ENCODE results near the gene MACROD2.

MACROD2 gene

GRCh38 chr20:15564981-15565380 is 1569.7 kb downstream of the MACROD2 start:
- no peak for TF ChIP-seq CTCF (conservative IDR thresholded peaks at IDR 0.05; ENCODE audit: low read depth)
- ChIA-PET POLR2A (ENCODE audit: low non-redundant PET) (no interaction called here), CTCF (no interaction called here)
- H3K27ac ChIP-seq = no peak overlapping the region
- no peak for DNase-seq (ENCODE audit: low spot score)

GRCh38 chr20:15565786-15566185 is 1570.5 kb downstream of the MACROD2 start:
- POLR2A ChIA-PET (ENCODE audit: low non-redundant PET) = no interaction called here
- no peak overlapping the region for H3K27ac ChIP-seq
- CTCF ChIA-PET = no interaction called here
- DNase-seq (ENCODE audit: low spot score) = no peak
- no peak for TF ChIP-seq CTCF (conservative IDR thresholded peaks at IDR 0.05; ENCODE audit: low read depth)

- no peak for DNase-seq (ENCODE audit: low spot score)
- no peak overlapping the region for H3K27ac ChIP-seq
- TF ChIP-seq CTCF (conservative IDR thresholded peaks at IDR 0.05; ENCODE audit: low read depth) = no peak
- POLR2A ChIA-PET (ENCODE audit: low non-redundant PET) = no interaction called here
- CTCF ChIA-PET = no interaction called here
These were observed 1571.9 kb downstream of the MACROD2 start for GRCh38 chr20:15567219-15567618.

- DNase-seq (ENCODE audit: low spot score) = no peak
- POLR2A ChIA-PET (ENCODE audit: low non-redundant PET) = no interaction called here
- no peak overlapping the region for H3K27ac ChIP-seq
- TF ChIP-seq CTCF (conservative IDR thresholded peaks at IDR 0.05; ENCODE audit: low read depth) = no peak
- CTCF ChIA-PET = interaction anchor here (0.6 to 0.7 kb wide), 2 partner anchors 414 to 1120 kb away, joined by 3 read pairs; no protein-coding TSS in a partner anchor
These were observed 1574.8 kb downstream of the MACROD2 start for GRCh38 chr20:15570156-15570555.

GRCh38 chr20:15571056-15571455 is 1575.7 kb downstream of the MACROD2 start:
- no peak overlapping the region for H3K27ac ChIP-seq
- no peak for TF ChIP-seq CTCF (conservative IDR thresholded peaks at IDR 0.05; ENCODE audit: low read depth)
- POLR2A ChIA-PET (ENCODE audit: low non-redundant PET) = no interaction called here
- CTCF ChIA-PET = no interaction called here
- DNase-seq (ENCODE audit: low spot score) = no peak

GRCh38 chr20:15575255-15575654 is 1579.9 kb downstream of the MACROD2 start:
- no peak overlapping the region for H3K27ac ChIP-seq
- TF ChIP-seq CTCF (conservative IDR thresholded peaks at IDR 0.05; ENCODE audit: low read depth) = no peak
- ChIA-PET POLR2A (ENCODE audit: low non-redundant PET) (no interaction called here), CTCF (no interaction called here)
- DNase-seq (ENCODE audit: low spot score) = no peak

- no peak for TF ChIP-seq CTCF (conservative IDR thresholded peaks at IDR 0.05; ENCODE audit: low read depth)
- DNase-seq (ENCODE audit: low spot score) = no peak
- POLR2A ChIA-PET (ENCODE audit: low non-redundant PET) = no interaction called here
- no peak overlapping the region for H3K27ac ChIP-seq
- CTCF ChIA-PET = no interaction called here
These were observed 1581.1 kb downstream of the MACROD2 start for GRCh38 chr20:15576411-15576810.
